ENCODE data around the gene CDH23. TPM values are rescaled to one million over a fixed set of nuclear protein-coding genes. Genes with fewer than 3 reads are reported as not detected.

The CDH23 gene
- total and polyA plus RNA-seq, 10 of the 15 experiments (the other 5 are each of a cell fraction or from before 2014, with no cell fraction given) = 0.09 to 0.40 (median 0.15) TPM; not detected in 1

DNA sequence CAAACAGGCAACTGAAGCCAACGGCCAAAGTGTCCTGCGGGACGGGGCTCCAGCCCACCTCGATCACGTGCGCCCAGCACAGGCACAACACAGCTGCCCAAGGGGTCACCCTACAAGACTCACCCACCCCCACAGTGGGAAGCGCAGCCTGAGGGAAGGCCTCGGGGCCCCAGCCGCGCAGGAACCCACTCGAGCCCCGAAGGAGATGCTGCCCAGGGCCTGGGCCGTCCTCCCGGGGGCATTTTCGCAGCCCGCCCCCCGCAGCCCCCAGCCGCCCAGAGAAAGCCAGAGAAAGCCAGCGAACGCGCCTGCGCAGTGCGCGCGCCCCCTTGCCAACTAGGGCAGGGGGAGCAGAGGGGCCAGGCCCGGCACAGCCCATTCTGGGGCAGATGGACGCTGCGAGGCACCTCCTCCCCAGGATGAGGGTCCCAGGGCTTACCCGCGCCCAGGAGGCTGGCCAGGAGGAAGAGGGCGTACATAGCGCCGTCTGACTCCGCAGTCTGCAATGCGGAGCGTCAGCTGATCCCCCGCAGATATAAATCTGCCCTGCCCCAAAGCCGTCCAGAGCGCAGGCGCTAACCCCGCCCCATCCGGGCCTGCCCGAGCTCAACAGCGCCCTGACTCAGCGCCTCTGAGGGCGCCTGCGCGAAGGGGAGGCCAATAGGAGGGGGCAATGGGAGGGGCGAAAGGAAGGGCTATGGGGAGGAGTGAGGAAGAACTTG lies 454.2 kb downstream of the CDH23 start, which contains the start of gene PSAP:
Gene PSAP (minus strand): TSS at position 509 of the 722 bp plus-strand sequence. CDS start 30 bp downstream, at position 479.
- Histone ChIP-seq H3K4me1 (ENCODE audit: control insufficient read depth, insufficient read depth, low read length) (peaks cover 14% of the 10 kb centered on the region), H4K20me1 (ENCODE audit: control insufficient read depth, insufficient read depth) (no peaks in the 10 kb centered on the region; the same call in 1 of the 2 replicates), H3K9ac (ENCODE audit: control insufficient read depth, insufficient read depth, low read length) (peak within 1 kb of the TSS; percentile 92), H3K27ac (ENCODE audit: control insufficient read depth, insufficient read depth) (peak within 1 kb of the TSS; percentile 79), H2AFZ (ENCODE audit: control insufficient read depth, low read depth, low read length) (peak within 1 kb of the TSS; percentile 75), H3K36me3 (ENCODE audit: control insufficient read depth in 2 of 2, insufficient read depth in 2 of 2, low read length in 1 of 2) (no peaks in the 10 kb centered on the region), H3K9me3 (replicated peaks; ENCODE audit: control insufficient read depth, insufficient read depth, low read length) (no peaks in the 10 kb centered on the region), H3K4me3 (peak within 1 kb of the TSS; percentile 74), H3K4me2 (ENCODE audit: control insufficient read depth, insufficient read depth) (peak within 1 kb of the TSS; percentile 75), H3K27me3 (replicated peaks in 1 of 2; ENCODE audit: control insufficient read depth in 2 of 2, insufficient read depth in 2 of 2, low read length in 1 of 2) (no peaks in the 10 kb centered on the region), H3K79me2 (ENCODE audit: control insufficient read depth, insufficient read depth, low read length) (peaks cover 49% of the 10 kb centered on the region)
- ChIA-PET POLR2A (interaction anchor here (0.6 to 2.3 kb wide), 10 partner anchors 9 to 465 kb away, joined by 3 to 20 read pairs (median 6); partner anchors contain the start of gene VSIR), SMC1A (ENCODE audit: uncharacterized antibody, unreplicated experiment) (interaction anchor here (0.7 to 2.7 kb wide), 10 partner anchors 8 to 454 kb away, joined by 3 to 10 read pairs (median 4); no protein-coding TSS in a partner anchor), CTCF (interaction anchor here (0.6 to 6.4 kb wide), 8 partner anchors 9 to 1684 kb away, joined by 3 to 54 read pairs (median 4); no protein-coding TSS in a partner anchor), RAD21 (ENCODE audit: unreplicated experiment) (interaction anchor here (0.6 to 1.9 kb wide), 8 partner anchors 10 to 282 kb away, joined by 3 to 10 read pairs (median 4); no protein-coding TSS in a partner anchor)
- DNase-seq (ENCODE audit: low read depth, low spot score) = peak; percentile 91
- in situ Hi-C loops (cut with MboI) (no loop called here), intact Hi-C loops (cut with micrococcal nuclease; ENCODE audit: unreplicated experiment) (no loop called here)
- peak; percentile 96 for FAIRE-seq
- WGBS (ENCODE audit: insufficient coverage, insufficient replicate concordance, low lambda C conversion rate, missing lambda C conversion rate) = under 1% methylated on average over 48 of the region's 49 CpGs
- peak; percentile 97 for ATAC-seq
- no TSS peak for BruUV-seq (replicated peaks)
- TF ChIP-seq NRF1 (conservative IDR thresholded peaks at IDR 0.05; ENCODE audit: low read depth, low read length) = peak; percentile 72
- peak; percentile 41 for TF ChIP-seq IKZF1 (conservative IDR thresholded peaks at IDR 0.05)
- TF ChIP-seq, protein P1, sequence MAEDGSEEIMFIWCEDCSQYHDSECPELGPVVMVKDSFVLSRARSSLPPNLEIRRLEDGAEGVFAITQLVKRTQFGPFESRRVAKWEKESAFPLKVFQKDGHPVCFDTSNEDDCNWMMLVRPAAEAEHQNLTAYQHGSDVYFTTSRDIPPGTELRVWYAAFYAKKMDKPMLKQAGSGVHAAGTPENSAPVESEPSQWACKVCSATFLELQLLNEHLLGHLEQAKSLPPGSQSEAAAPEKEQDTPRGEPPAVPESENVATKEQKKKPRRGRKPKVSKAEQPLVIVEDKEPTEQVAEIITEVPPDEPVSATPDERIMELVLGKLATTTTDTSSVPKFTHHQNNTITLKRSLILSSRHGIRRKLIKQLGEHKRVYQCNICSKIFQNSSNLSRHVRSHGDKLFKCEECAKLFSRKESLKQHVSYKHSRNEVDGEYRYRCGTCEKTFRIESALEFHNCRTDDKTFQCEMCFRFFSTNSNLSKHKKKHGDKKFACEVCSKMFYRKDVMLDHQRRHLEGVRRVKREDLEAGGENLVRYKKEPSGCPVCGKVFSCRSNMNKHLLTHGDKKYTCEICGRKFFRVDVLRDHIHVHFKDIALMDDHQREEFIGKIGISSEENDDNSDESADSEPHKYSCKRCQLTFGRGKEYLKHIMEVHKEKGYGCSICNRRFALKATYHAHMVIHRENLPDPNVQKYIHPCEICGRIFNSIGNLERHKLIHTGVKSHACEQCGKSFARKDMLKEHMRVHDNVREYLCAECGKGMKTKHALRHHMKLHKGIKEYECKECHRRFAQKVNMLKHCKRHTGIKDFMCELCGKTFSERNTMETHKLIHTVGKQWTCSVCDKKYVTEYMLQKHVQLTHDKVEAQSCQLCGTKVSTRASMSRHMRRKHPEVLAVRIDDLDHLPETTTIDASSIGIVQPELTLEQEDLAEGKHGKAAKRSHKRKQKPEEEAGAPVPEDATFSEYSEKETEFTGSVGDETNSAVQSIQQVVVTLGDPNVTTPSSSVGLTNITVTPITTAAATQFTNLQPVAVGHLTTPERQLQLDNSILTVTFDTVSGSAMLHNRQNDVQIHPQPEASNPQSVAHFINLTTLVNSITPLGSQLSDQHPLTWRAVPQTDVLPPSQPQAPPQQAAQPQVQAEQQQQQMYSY (CRISPR knock-in tag; IDR thresholded peaks at IDR 0.05) = no peak
- TF ChIP-seq, protein P2, sequence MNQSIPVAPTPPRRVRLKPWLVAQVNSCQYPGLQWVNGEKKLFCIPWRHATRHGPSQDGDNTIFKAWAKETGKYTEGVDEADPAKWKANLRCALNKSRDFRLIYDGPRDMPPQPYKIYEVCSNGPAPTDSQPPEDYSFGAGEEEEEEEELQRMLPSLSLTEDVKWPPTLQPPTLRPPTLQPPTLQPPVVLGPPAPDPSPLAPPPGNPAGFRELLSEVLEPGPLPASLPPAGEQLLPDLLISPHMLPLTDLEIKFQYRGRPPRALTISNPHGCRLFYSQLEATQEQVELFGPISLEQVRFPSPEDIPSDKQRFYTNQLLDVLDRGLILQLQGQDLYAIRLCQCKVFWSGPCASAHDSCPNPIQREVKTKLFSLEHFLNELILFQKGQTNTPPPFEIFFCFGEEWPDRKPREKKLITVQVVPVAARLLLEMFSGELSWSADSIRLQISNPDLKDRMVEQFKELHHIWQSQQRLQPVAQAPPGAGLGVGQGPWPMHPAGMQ (IDR thresholded peaks at IDR 0.05; ENCODE audit: borderline replicate concordance) = no peak
- 0 out of 2 replicates have a peak, but pooled peaks have one; percentile 21 for TF ChIP-seq CHD2 (IDR thresholded peaks at IDR 0.05; ENCODE audit: borderline replicate concordance, low read depth, low read length)
- TF ChIP-seq BACH1 (IDR thresholded peaks at IDR 0.05; ENCODE audit: borderline replicate concordance) = peak; percentile 85
- TF ChIP-seq HDGF (IDR thresholded peaks at IDR 0.05) = peak; percentile 56
- TF ChIP-seq BRCA1 (IDR thresholded peaks at IDR 0.05; ENCODE audit: low read depth, low read length) = no peak
- TF ChIP-seq RB1 (IDR thresholded peaks at IDR 0.05; ENCODE audit: borderline replicate concordance) = 0 out of 2 replicates have a peak, but pooled peaks have one; percentile 25
- peak; percentile 95 for TF ChIP-seq POLR2AphosphoS2 (IDR thresholded peaks at IDR 0.05; ENCODE audit: low read depth, low read length)
- TF ChIP-seq, protein P3, sequence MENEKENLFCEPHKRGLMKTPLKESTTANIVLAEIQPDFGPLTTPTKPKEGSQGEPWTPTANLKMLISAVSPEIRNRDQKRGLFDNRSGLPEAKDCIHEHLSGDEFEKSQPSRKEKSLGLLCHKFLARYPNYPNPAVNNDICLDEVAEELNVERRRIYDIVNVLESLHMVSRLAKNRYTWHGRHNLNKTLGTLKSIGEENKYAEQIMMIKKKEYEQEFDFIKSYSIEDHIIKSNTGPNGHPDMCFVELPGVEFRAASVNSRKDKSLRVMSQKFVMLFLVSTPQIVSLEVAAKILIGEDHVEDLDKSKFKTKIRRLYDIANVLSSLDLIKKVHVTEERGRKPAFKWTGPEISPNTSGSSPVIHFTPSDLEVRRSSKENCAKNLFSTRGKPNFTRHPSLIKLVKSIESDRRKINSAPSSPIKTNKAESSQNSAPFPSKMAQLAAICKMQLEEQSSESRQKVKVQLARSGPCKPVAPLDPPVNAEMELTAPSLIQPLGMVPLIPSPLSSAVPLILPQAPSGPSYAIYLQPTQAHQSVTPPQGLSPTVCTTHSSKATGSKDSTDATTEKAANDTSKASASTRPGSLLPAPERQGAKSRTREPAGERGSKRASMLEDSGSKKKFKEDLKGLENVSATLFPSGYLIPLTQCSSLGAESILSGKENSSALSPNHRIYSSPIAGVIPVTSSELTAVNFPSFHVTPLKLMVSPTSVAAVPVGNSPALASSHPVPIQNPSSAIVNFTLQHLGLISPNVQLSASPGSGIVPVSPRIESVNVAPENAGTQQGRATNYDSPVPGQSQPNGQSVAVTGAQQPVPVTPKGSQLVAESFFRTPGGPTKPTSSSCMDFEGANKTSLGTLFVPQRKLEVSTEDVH (IDR thresholded peaks at IDR 0.05; ENCODE audit: low read depth, partially characterized antibody) = no peak
- TF ChIP-seq POLR2AphosphoS5 (IDR thresholded peaks at IDR 0.05; ENCODE audit: low read length) = peak; percentile 98
- no peak for TF ChIP-seq RELA (IDR thresholded peaks at IDR 0.05; ENCODE audit: borderline replicate concordance, partially characterized antibody)

Data from GM12878 (cell line).